ENCODE results near the gene TMEM163.

TMEM163 gene

DNA sequence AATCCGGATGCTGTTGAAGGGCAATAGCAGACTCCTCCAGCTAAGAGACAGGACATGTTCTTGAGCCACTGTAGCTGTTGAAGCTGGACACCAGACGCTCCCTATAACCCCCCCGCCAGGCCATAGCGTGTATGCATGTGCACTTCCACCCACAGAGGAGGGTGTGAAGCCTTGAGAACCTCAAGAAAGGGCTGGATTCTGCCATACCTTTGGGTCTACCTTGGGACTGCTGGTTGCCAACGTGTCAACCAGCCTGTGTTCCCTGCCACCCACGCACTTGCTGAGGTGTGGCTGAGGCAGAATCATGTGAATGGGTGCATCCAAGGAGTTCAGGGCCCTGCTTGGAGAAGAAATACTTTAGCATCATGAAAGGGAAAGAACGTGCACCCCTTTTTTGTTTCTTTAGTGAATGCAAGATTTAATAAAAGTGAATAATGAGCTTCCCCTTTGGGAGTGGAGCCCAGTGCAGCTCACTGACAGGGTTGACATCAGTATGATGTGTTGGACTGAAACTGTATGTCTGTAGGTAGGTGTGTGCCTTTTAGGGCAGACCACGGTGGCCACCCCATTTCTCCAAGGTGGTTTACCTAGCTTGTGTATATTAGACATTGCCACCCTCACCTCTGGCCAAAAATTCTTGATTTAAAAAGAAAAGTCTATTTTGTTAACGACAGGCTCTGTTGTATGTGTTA, 266.6 kb downstream of the TMEM163 start:
- DNase-seq, result no peak

DNA sequence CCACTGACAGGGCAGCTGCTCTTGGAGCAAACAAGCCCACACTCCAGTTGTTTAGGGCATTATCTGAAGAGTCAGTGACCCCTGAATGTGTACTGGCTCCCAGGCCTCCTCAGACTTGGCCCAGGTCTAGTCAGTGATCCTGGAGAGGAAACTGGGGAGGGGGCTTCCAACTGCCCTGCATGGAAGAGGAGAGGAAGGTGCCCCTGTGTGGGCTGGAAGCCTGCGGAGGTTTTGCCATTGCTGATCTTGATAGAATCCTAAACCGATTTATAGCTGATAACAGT, 267.5 kb downstream of the TMEM163 start:
- DNase-seq, result no peak

DNA sequence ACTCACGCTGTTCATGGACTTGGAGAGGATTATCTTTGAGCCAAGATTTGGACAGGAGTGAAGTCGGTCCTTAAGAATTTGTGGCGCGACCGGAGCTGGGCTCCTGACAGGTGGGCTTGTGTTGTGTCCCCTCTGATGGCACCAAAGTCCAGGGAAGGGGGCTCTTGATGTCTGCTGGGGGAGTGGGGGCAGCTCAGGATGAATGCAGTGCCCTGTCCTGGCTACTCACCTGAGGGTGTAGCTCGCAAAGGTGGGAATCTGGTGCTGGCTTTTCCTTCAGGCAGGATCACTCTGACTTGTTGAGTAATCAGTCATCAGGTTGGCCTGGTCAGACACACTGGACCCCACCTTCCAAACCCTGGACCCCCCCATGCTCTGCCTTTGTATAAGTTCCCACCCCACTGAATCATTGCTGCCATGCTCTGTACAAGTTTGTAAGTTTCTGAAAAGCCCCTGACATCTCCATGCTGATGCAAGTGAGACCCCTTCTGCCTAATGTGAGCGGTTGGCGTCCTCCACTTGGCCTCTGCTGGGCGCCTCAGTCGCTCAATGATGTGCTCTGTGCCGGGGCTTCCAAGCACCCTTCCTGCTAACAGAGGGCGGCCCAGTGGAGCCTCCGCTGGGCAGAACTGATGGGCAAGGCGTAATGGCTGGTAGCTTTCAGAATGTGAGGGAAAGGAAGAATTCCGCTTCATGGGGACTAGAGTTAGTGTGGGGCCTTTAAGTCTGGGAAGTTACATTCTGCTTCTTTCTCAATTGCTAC, 268.9 kb downstream of the TMEM163 start:
- DNase-seq, result no peak

DNA sequence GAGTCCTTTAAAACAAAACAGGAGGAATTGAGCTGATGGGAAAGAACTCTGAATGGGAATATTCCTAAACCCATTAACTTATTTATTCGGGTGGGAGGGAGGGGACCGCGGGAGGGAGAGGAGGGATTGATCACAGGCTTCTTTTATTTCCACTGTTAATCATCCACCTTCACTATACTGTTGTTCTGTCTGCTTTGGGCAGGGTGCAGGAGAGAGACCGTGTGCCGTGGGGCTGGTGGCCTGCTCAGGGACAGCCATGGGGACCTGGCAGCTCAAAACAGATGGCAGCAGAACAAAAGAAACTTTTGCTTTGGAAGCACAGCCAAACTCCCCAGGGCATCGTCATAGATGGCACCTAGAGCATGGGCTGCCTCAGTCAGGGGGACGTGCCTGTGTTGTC, 269.6 kb downstream of the TMEM163 start:
- no peak for DNase-seq

DNA sequence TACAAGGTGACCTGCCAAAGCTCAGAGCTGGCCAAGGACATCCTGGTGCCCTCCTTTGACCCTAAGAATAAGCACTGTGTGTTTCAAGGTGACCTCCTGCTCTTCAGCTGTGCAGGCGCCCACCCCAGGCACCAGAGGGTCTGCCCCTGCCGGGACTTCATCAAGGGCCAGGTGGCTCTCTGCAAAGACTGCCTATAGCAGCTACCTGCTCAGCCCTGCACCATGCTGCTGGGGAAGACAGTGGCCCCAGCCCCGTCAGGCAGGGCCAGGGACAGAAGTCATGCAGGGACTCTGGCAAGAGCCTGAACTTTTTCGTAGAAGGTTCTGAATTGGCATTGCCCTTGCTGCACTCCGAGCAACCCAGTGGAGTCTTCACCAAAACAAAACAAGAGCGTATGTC, 270.1 kb downstream of the TMEM163 start:
- DNase-seq, result no peak

DNA sequence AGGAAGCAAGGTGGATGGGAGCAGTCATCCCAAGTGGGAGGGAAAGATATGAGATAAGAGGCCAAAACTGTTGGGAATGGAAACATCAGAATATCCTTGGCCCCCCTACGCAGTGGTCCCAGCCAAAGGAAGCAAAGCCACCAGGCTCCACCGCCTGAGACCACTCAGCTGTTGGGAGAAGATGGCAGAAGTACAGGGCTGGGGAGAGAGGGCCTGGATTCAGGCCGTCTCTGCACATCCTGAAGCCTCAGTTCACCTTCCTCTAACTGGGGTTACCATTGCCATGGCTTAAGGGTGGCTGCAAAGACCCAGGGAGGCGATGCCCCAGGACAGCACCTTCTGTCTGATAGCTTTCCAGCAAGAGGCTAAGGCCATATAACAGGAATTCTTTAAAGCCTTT, 271.1 kb downstream of the TMEM163 start:
- DNase-seq, result no peak

DNA sequence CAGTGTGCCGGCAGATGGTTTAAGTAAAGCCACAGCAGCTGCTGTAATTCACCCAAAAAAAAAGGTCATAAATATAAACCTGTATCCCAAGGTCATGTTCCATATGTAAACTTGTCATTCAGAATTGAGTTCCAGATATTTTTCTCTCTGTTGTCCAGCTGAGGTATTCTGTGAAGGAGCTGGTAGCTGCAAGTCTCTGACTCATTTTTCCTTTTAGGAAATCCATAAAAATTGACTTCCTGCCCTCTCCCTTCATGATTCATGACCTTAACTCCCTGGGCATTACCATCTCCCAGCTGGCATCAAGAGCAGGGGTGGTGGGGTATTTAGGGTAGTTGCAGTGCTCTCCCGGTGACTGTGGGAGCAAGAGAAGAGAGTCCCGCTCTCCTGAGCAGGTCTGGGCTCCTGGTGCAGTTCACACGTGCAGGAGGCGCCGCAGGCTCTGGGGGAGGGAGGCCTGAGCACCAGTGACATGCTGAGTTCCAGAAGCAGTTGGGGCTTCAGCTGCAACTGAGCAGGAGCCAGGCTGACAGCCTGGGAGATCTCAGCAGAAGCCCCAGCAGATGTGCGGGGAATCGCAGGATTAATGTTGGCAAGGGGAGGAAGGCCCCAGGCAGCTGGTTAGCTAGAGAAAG, 272.3 kb downstream of the TMEM163 start:
- no peak for DNase-seq

DNA sequence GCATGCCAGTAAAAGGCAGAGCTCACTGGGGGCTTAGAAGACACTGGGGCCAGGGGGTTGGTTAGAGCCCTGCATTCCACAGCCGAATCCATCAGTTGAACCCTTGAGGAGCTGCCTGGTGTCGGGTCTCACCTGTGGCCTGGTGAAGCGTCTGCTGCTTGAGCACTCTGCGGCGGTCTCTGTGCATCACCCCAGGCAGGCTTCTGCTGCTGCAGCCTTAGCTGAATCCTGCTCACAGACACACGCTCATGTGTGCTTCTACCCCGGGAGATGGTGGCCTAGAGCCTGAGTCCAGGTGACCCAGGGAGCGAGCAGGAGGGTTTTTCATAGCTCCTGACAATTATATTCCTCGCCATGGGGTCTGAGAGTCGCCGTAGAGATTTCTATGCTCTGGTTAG, 272.8 kb downstream of the TMEM163 start:
- no peak for DNase-seq

DNA sequence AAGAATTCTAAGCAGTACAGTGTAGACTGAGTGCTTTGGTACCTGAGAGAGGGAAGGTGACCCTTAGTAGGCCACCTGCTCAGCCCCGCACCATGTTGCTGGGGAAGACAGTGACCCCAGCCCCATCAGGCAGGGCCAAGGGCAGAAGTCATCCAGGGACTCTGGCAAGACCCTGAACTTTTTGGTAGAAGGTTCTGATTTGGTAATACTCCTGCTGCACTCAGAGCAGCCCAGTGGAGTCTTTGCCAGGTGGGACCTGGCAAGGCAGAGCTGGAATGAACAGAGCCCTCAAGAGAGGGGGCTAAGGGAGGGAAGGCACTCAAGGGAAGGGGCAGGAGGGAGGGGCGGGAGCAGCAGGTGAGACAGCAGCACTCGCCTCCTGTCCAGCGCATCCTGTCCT, 273.7 kb downstream of the TMEM163 start:
- no peak for DNase-seq

DNA sequence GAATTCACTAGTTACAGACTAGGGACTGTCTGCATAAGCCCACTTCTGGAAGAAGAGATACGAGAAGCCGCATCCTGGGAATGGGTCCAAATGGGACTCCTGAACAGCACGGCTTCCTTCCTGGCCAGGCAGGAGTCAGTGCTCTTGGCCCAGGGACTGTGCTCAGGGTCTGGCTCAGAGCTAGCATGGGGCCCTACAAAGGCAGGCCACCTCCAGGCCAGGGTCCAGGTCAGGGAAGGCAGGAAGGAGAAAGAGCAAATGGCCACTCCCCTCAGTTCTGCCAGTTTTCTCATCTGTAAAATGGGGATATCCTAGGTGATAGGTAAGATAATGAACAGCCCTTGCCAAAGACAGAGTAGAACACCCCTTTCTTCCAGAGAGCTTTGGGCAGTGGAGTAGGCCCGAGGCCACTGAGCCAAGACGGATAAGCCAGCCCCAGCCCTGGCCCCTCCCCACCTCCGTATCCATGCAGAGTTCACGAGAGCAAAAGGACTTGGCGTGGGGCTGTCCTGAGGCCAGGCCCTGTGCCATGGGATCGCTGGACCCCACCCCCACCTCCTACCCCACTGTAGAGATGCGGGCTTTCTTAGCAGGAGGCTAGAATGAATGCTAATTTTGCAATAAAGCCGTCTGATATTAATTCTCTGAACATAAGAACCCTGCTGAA, 274.9 kb downstream of the TMEM163 start:
- DNase-seq, result no peak

DNA sequence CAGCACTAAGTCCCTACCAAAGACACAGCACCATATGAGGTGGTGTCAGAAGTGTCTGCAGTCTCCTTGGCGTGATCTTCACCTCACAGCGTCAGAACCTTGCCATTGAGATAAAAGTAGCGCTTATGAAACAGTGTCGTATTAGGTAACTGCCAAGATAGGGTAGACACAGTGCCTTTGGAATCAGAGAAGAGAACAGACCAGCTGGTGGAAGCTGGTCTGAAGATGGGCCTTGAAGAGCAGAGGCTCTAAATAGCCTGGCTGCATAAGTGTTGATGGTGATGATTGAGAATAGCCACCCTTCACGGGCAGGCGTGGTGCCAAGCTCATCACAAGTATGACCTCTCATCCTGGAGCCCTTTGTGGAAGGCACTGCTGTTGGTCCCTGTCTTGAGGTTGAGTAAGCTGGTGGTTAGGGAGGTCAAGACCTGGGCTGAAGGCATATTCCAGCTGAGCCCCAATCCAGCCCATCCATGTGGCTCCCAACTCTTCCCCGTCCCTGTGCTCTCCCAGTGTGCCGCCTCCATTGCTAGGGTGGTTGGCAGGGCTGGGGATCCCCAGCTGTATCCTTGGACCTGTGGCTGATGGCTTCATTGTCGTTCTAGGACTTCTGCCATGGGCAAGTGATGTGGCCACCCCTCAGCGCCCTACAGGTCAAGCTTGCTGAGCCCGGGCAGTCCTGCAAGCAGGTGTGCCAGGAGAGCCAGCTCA, 277.5 kb downstream of the TMEM163 start:
- DNase-seq, result no peak

DNA sequence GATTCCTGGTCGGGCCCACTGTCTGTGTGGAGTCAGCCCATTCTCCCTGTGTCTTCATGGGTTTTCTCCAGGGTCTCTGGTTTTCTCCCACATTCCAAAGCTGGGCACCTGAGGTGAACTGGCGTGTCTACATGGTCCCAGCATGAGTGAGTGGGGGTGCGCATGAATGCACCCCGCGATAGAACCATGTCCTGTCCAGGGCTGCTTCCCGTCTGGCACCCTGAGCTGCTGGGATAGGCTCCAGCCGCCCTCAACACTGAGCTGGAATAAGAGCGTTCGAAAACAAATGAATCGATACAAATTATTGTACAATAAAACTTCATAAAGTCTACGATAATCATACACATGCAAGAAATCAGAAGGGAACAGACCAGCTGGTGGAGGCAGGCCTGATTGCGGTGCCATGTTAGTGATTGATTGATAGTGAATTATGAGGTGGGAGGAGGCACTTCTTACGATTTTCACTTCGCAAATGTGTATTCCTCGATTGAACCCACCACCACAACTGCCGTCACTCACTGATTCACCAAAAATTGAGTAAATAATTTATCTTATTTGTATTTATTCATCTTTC, 278.4 kb downstream of the TMEM163 start:
- no peak for DNase-seq

DNA sequence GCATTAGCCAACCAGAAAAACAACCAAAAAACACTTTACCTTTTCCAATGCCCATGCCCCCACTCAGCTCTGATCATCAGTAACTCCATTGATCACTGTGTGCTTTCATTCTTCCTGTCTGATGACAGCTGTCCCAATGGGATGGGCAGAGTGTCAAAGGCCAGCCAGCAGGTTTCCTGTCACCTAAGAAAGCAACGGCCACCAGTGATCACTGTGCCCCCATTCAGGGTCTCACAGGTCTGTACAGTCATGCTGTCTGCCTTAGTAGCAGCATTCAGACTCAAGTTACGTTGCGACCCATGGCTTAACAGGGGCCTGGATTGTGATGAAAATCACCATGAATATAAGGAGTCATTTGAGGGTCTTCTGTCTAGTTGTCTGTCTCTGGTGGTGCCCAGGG, 280.4 kb downstream of the TMEM163 start:
- no peak for DNase-seq

DNA sequence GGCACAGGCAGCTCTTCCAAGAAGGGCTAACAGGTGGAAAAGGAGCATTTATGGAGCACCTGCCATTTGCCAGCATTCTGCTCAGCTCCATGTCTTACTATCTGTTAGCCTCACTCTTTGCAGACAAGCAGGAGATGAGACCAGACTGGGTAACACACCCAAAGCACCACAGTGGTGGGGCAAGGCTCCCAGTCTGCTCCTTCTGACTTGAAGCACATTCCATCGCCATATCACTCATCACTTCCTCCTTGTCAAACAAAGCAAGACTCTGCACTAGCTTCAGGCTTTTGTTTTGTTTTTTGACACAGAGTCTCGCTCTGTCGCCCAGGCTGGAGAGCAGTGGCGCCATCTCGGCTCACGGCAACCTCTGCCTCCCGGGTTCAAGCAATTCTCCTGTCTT, 282.1 kb downstream of the TMEM163 start:
- no peak for DNase-seq

DNA sequence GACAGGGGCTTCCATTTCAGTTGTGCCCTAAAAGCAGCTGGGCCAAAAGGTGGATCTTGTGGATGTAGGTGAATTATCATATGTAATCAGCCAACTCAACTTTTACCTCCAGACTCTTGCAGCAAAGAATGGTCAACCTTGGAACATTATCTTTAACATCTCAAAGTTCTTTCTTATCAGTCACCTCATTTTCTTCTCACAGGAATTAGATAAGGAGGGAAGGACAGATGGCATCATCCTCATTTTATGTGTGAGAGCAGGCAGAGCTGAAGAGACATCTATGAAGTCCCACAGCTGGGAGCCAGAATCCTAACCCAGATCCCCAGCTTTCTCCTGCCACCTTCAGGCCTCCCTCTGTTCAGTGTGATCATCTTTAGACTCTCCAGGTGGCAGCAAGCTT, 282.9 kb downstream of the TMEM163 start:
- no peak for DNase-seq

DNA sequence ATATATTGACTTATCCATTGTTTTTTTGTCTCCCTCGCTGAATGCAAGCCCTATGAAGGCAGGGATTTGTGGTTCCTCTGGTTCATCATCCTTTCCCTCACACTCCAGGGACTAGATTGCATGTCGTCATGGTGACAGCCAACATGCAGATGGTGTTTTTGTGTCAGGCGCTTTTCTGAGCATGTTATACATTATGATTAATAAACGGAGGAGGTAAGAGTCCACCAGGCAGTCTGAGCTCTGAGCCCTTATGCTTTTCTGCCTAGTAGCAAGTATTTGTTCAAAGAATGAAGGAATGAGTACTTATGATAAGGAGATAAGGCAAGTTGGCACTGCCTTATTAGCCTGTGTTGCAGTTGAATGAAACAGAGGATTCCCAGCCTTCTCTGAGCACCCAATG, 283.3 kb downstream of the TMEM163 start:
- DNase-seq, result no peak

DNA sequence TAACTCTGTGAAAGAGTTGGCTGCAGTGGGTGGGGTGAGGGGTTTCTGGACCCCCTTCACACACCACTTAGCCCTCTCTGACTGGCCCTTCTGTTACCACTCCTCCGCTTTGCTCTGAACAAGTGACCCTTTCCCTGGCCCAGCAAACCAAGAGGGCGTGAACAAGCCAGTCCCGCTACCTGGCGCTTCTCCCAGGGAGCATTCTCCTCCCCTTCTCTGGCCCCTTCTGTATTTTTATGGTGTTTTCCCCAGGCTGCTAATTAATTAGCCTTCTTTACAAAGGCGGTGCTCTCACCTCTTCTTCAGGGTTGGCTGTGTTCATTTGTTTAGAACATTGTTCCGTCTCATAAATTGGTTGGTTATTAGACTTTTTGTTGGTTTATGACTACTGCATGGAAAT, 284.8 kb downstream of the TMEM163 start:
- no peak for DNase-seq

DNA sequence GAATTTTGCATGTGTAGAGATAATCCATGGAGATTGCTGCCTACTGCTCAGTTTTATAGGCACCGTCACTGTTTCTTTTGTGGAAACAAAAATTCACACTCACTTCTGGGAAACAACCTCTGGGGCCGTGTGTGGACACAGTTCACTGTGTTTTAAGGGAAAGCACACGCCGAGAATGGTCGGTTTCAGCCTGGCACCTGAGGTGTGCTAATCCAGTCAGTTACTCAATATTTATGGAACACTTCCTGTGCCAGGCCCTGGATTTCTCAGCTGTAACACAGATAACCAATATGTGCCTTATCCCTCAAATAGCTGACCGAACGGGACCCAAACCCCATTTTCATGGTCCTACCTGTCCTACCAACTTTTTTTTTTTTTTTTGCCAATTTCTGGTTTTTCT, 285.3 kb downstream of the TMEM163 start:
- DNase-seq, result no peak

DNA sequence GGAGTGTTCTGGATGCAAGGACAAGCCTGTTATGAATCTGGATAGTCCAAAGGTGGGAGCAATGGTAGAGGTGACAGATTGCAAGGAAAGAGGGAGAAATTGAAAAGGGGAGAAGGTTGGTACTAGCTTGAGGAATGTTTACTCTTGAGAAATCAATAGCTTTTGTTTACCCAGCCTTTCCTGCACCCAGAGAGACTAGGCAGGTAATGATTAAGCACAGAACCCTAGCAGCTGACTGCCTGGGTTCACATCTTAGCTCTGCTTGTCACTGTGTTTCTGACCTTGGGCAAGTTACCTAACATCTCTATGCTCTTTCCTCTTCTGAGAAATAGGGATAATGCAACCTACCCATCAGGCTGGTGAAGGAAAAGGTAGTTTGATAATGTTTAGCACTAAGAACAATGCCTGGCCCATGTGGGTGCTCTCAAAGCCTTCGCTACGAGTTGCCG, 286.3 kb downstream of the TMEM163 start:
- DNase-seq, result no peak

DNA sequence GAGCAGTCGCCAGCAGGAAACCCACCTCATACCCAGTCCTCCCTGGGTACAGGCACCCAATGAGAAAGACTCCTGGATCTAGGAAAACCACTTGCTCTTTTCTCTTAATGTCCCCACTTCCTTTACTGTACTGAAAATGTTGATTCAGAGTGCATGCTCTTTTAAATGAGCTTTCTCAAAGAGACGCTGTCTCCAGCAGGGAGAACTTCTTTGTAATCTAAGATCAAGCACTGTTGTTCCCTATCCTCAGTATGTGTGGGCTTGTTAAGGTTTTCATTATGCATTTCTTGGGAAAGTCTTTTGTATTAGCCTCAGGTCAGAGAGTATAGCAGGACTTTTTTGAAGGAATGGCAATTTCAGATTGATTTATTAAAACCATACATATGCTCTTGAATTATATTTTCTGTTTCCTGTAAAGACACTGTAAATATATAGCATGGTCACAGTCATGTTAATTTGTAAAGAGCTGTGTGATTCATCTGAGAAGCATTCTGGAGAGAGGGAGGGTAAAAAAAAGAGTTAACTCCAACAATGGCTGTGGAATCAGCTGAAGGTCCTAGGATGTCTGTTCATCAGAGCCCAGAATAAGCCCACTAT, 286.9 kb downstream of the TMEM163 start:
- no peak for DNase-seq

DNA sequence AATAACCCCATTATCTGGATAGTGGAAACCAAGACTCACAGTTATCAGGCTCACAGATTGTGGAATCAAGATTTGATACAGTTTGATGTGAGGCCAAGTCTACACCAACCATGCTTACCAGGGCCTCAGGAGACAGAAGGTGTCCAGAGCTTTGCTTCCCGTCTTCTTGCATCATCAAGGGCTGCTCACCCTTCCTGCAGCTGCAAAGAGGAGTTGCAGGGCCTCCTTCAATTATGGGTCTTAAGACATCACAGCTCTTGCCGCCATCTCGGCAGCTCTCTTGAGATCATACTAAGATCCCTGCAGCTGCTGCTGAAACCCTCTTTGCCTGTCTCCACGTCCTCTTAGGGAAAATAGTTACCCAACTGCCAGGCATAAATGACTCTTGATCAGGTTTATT, 288.9 kb downstream of the TMEM163 start:
- DNase-seq, result no peak

DNA sequence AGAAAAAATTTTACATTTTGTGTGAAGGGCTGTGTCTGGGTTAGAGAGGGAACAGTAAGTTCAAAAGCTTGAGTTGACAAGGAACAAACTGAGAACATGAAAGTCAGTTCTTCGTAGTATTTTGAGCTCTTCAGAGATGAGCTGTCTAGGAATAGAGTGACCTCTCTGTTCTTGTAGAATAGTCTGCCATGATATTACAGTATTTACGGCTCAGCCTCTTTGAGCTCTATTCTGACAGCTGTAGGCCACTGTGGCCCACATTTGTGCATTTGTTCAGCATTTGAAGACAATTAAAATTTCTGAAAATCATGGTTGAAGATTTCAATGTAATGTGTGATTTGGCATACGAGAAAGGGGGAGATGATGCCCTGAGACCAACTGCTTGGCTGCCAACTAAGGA, 292.1 kb downstream of the TMEM163 start:
- DNase-seq, result no peak
